ENCODE results near the gene UBE2F.

DNA sequence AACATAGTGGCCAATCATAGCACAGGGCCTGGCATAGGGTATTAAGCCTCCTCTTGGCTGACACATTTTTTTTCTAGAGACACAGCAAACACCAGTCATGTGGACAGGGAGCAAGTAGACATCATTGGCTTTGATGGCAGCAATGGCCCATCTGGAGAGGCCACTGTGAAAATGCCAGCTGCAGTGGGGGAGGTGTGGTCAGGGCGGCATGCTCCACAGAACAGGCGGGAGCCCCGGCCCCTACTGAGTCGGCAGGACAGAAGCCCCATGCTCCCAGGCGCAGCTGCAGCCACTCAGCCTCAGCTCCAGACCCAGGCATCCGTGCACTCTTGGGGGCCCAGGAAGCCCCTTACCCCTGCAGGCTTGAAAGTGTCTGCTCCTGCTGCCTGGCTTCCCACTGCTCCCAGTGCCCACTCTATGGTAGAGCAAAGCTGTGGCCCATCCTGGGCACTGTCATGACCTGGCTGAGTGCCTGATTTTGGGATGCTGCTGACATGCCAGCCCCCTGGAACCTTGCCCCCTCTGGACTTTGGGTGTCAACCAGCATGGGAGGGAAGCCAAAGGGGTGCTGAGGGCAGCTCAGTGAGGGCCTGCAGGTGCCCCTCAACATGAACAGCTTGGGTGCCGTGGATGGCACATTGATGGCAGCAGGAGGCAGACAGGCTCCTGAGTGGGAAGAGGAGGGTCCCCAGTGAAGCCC lies 23.3 kb upstream of the UBE2F start:
- TF ChIP-seq, protein P1, sequence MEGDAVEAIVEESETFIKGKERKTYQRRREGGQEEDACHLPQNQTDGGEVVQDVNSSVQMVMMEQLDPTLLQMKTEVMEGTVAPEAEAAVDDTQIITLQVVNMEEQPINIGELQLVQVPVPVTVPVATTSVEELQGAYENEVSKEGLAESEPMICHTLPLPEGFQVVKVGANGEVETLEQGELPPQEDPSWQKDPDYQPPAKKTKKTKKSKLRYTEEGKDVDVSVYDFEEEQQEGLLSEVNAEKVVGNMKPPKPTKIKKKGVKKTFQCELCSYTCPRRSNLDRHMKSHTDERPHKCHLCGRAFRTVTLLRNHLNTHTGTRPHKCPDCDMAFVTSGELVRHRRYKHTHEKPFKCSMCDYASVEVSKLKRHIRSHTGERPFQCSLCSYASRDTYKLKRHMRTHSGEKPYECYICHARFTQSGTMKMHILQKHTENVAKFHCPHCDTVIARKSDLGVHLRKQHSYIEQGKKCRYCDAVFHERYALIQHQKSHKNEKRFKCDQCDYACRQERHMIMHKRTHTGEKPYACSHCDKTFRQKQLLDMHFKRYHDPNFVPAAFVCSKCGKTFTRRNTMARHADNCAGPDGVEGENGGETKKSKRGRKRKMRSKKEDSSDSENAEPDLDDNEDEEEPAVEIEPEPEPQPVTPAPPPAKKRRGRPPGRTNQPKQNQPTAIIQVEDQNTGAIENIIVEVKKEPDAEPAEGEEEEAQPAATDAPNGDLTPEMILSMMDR (IDR thresholded peaks at IDR 0.05) = no peak
- no peak for TF ChIP-seq POLR2AphosphoS5 (IDR thresholded peaks at IDR 0.05)

Data from breast epithelium (tissue), 3 donors.